HG02798 (cell line): Measurements from ENCODE around the gene PSG7.
"Not testable (repeated sequence)": the region's sequence is repeated elsewhere in the genome, so short reads cannot be mapped to it uniquely, and the experiment has no call there.

Source experiments
- ATAC-seq: cut with Tn5 transposase; IDR thresholded peaks from one replicate; pipeline ENCODE4 v1.9.1; 2021; ENCODE audit warnings: mild to moderate bottlenecking; ENCODE audit not compliant: unreplicated experiment, poor library complexity

The PSG7 gene

GRCh38 chr19:42917634-42918033 is 19.4 kb downstream of the PSG7 start, which contains the start of gene PSG6:
TSS of gene PSG6 (minus strand) at chr19:42917894. CDS start at chr19:42917792, 102 bp downstream.
- not testable (repeated sequence) for ATAC-seq

GRCh38 chr19:42916931-42917330 is 20.1 kb downstream of the PSG7 start:
- ATAC-seq: not testable (repeated sequence)

- not testable (repeated sequence) for ATAC-seq
Observed at GRCh38 chr19:42913516-42913915, 23.5 kb downstream of the PSG7 start.

GRCh38 chr19:42912941-42913340 is 24.1 kb downstream of the PSG7 start:
- not testable (repeated sequence) for ATAC-seq

- ATAC-seq: not testable (repeated sequence)
Observed at GRCh38 chr19:42911731-42912130, 25.3 kb downstream of the PSG7 start.

- ATAC-seq: not testable (repeated sequence)
Observed at GRCh38 chr19:42906162-42906561, 30.8 kb downstream of the PSG7 start.

GRCh38 chr19:42900561-42900960 is 36.4 kb downstream of the PSG7 start:
- not testable (repeated sequence) for ATAC-seq

- ATAC-seq: not testable (repeated sequence)
Observed at GRCh38 chr19:42899674-42900073, 37.3 kb downstream of the PSG7 start.

- not testable (repeated sequence) for ATAC-seq
Observed at GRCh38 chr19:42899110-42899509, 37.9 kb downstream of the PSG7 start.

- ATAC-seq: not testable (repeated sequence)
Observed at GRCh38 chr19:42898656-42899055, 38.4 kb downstream of the PSG7 start.

- ATAC-seq: not testable (repeated sequence)
Observed at GRCh38 chr19:42897729-42898128, 39.3 kb downstream of the PSG7 start.

- not testable (repeated sequence) for ATAC-seq
Observed at GRCh38 chr19:42890446-42890845, 46.6 kb downstream of the PSG7 start.

GRCh38 chr19:42887876-42888445 is 49.0 kb downstream of the PSG7 start:
- not testable (repeated sequence) for ATAC-seq

- not testable (repeated sequence) for ATAC-seq
Observed at GRCh38 chr19:42882730-42883129, 54.3 kb downstream of the PSG7 start.

GRCh38 chr19:42882010-42882409 is 55.0 kb downstream of the PSG7 start:
- ATAC-seq: not testable (repeated sequence)

GRCh38 chr19:42881279-42881678 is 55.7 kb downstream of the PSG7 start:
- not testable (repeated sequence) for ATAC-seq

- ATAC-seq: not testable (repeated sequence)
Observed at GRCh38 chr19:42880621-42881020, 56.4 kb downstream of the PSG7 start.

- ATAC-seq: no peak
Observed at GRCh38 chr19:42879613-42880012, 57.4 kb downstream of the PSG7 start, which contains the start of gene PSG1. TSS of gene PSG1 (minus strand) at chr19:42879713. CDS start at chr19:42879581, 132 bp downstream.

GRCh38 chr19:42876596-42876995 is 60.4 kb downstream of the PSG7 start:
- ATAC-seq: not testable (repeated sequence)

- not testable (repeated sequence) for ATAC-seq
Observed at GRCh38 chr19:42875881-42876280, 61.1 kb downstream of the PSG7 start.

- ATAC-seq: not testable (repeated sequence)
Observed at GRCh38 chr19:42874901-42875813, 61.9 kb downstream of the PSG7 start.
